ENCODE measurements around the gene USP10.

Gene USP10

GRCh38 chr16:84828322-84828721, 128.5 kb downstream of the USP10 start:
- Histone ChIP-seq H3F3A (ENCODE audit: low read depth) (no peaks in the 10 kb centered on the region), H3K79me2 (ENCODE audit: insufficient read depth, low read length) (no peaks in the 10 kb centered on the region), H3K4me3 (ENCODE audit: low read length, poor library complexity, severe bottlenecking) (no peak overlapping the region), H3K4me1 (ENCODE audit: insufficient read depth, low read length, poor library complexity, severe bottlenecking) (no peaks in the 10 kb centered on the region), H3K27me3 (ENCODE audit: insufficient read depth, low read length, poor library complexity, severe bottlenecking) (no peaks in the 10 kb centered on the region), H3K36me3 (ENCODE audit: insufficient read depth, low read length) (no peaks in the 10 kb centered on the region), H3K4me2 (ENCODE audit: low read depth, low read length, poor library complexity, severe bottlenecking) (no peak overlapping the region), H2AFZ (ENCODE audit: low read length) (no peak overlapping the region), H3K9ac (ENCODE audit: low read depth, low read length, poor library complexity, severe bottlenecking) (no peak overlapping the region), H4K20me1 (ENCODE audit: insufficient read depth, low read length, poor library complexity, severe bottlenecking) (no peaks in the 10 kb centered on the region), H3K9me3 (ENCODE audit: insufficient read depth, low read depth, low read length) (no peaks in the 10 kb centered on the region), H3K9me2 (replicated peaks; ENCODE audit: low read depth, low read length) (no peaks in the 10 kb centered on the region)
- no peak for TF ChIP-seq EZH2phosphoT487 (IDR thresholded peaks at IDR 0.05; ENCODE audit: borderline replicate concordance)
- TF ChIP-seq CTCF (conservative IDR thresholded peaks at IDR 0.05; ENCODE audit: low read length) = no peak

Measured in Loucy (cell line).